Right lobe of liver (tissue), 4 donors: ENCODE results near the gene GRAMD2B.

Source experiments
- CTCF ChIP-seq, 4 donors: fragments of 200-600 bp in 3 of 4; fragments of 450-650 bp in 1 of 4; IDR thresholded peaks; one replicate each; pipeline versions ENCODE4 v1.5.1 to v1.8.0; 2016 to 2022; ENCODE audit warnings: antibody characterized with exemption in 4 of 4, mild to moderate bottlenecking in 2 of 4
- POLR2A ChIP-seq: fragments of 450-650 bp; IDR thresholded peaks from one replicate; pipeline ENCODE4 v1.6.1; 2017; ENCODE audit warnings: antibody characterized with exemption, mild to moderate bottlenecking
- donor health status: DM: no; HTN: no; CAD: no.
- donor health status: DM: no; HTN: no; CAD: no.
- donor health status: DM: no; HTN: yes; CAD: no.

DNA sequence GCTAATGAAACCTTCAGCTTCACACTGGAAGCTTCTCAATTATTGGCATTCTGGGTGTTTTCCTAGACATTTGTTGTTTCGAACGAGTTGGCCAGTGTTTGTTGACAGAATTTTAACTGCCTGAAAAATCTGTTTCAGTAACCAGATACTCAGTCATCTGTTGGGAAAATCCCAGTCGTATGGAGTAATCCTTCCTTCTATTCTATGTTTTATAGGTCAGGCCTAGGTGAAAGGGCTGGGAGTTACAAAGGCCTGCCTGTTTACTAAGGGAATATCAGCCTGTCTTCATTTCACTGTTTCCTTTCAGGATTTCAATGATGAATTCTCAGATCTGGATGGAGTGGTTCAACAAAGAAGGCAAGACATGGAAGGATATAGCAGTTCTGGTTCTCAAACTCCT is 59.9 kb downstream of the GRAMD2B start:
- TF ChIP-seq CTCF (IDR thresholded peaks at IDR 0.05) (no peak), POLR2A (no peak)
